Activated CD8-positive, alpha-beta memory T cell treated with anti-CD3 and anti-CD28 coated beads, Interleukin-2, amount 50 U/mL, for 24 hours (primary cell): ENCODE results near the gene PPFIA2.
"Not testable (repeated sequence)": the region's sequence is repeated elsewhere in the genome, so short reads cannot be mapped to it uniquely, and the experiment has no call there.

Source experiments
- DNase-seq: peaks from one replicate; pipeline ENCODE4 v3.0.0-alpha.2; 2020; ENCODE audit errors: extremely low read depth

PPFIA2 gene

GRCh38 chr12:81668475-81668874 is 90.7 kb downstream of the PPFIA2 start:
- DNase-seq: no peak

DNA sequence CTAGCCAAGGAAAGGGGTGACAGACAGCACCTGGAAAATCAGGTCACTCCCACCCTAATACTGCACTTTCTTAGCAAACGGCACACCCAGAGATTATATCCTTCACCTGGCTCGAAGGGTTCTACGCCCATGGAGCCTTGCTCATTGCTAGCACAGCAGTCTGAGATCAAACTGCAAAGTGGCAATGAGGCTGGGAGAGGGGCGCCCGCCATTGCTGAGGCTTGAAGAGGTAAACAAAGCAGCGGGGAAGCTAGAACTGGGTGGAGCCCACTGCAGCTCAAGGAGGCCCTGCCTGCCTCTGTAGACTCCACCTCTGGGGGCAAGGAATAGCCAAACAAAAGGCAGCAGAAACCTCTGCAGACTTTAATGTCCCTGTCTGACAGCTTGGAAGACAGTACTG is 99.8 kb downstream of the PPFIA2 start:
- not testable (repeated sequence) for DNase-seq

DNA sequence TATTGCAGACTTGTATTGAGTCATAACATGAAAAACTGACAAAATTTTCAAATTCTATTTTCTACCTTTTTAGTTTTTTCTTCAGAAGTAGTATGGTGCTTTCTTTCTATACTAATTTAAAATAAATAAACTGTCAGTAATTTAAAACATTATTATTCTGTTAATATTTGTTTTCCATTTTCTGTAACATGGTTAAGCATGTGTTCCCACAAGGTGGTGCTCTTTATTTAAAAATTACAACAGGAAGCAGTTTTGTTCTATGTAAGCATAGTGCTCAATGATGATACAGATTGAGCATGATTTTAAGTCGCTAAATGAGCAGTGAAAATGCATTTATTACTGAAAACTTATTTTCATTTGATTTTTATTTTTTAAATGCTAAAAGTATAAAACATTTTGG is 114.6 kb downstream of the PPFIA2 start:
- DNase-seq: no peak

DNA sequence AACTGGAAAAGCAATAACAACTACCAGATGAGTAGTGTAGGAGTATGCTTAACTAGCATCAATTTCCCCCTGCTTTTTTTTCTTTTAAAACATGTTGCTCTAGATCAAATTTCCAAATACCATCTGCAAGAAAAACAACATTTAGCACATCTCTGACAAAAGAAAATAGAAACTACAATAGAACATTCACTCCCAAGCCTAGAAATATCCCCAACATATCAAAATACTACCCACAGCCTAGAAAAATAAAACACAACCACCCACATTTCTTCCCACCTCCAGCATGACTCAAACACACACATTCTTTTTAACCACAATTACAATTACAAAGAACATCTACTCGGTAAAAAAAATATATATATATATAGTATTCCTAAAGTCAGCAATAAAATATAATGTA is 120.0 kb downstream of the PPFIA2 start:
- DNase-seq: no peak

- no peak for DNase-seq
These were observed 126.0 kb downstream of the PPFIA2 start for GRCh38 chr12:81633127-81633526.

GRCh38 chr12:81627336-81628189 is 131.6 kb downstream of the PPFIA2 start:
- no peak for DNase-seq

DNA sequence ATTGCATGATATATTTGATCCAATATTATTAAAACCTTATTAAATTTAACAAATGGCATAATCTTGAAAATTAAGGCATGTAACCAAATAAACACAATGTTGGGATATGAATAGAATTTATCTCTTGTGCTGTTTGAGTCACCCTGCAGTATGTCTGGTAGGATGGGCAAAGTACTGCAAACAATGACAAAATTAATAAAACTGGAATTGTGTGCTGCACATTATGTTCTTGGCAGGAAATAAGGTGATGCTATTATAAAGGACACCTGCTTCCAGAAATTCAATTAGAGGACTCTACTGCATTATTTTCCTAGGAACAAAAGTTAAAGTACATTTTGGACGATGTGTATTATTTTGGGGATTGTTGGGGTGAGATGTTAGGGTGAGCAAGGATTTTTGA is 132.7 kb downstream of the PPFIA2 start:
- no peak for DNase-seq

GRCh38 chr12:81617915-81618314 is 141.2 kb downstream of the PPFIA2 start:
- DNase-seq: no peak

- DNase-seq: no peak
These were observed 144.0 kb downstream of the PPFIA2 start for GRCh38 chr12:81615026-81615588.

DNA sequence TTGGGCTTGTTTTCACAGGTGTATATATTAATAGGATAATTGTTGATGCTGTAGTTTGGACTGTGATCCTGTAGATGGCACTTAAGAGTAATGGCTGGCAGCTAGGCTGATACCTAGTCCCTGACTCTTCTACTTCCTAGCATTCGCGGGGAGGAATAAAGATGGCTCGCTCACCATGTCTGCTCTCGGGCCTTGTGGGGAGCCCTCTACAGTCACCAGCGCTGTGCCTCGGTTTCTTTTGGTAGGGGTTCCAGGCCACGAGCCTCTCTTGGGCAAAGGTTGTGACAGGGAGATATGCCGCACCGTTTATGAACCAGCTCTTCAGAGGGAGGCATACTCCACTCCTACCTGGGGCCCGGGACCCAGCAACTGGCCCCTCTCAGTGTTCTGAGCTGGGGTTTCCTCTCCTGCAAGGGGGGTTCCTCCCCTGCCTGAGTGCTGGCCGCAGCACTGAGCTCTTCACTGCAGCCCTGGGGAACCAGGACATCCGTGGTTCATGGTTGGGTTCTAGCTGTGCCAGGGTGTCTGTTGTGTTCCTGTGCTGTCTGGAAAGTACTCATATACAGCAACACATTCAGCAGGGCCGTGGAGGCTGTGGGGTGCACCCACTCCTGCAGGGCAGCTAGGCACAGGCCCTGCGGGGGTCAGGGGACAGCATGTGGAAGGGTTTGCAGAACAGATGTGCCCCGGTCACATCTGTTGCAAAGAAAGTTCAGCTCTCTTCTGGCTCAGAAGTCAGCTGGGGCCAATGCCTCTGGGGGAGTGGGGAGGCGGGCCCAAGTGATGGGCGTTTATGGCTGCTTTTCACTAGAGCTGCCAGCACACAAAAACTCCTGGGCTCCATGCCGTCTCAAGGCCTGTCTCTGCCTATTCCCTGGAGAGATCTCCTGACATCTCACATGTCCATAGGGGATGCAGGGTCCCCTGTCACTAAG is 147.9 kb downstream of the PPFIA2 start:
- no peak for DNase-seq

DNA sequence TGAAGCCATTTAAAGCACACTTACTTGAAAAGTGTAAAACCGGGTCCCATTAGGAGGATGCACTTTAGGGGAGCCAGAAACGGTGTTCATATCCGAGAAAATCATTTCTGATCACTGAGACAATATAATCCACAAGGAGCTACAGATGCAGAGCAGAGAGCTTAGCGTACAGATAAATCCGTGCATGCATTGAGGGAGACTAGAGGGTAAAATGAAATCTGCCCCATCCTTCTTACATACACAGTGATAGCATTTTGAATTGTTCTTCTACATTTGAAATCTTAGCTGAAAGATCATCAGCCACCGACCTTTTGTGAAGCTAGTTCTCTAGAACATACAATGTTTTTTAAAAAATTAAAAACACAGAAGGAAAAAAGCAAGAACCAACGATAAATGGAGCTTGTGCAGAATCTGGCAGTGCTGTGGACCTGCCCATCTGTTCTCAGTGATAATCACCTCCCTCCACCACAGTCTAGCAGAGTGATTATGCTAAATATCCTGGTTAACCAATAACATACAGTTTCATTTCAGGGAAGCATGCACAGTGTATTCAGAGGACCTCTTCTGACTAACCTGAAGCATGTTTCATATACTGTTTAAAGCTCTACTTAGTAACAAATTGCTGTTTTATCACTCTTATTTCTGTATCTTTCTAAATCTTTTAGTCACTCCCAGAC is 161.1 kb downstream of the PPFIA2 start:
- no peak for DNase-seq

- no peak for DNase-seq
These were observed 162.6 kb downstream of the PPFIA2 start for GRCh38 chr12:81596558-81596957.

GRCh38 chr12:81591256-81591655 is 167.9 kb downstream of the PPFIA2 start:
- DNase-seq: no peak

DNA sequence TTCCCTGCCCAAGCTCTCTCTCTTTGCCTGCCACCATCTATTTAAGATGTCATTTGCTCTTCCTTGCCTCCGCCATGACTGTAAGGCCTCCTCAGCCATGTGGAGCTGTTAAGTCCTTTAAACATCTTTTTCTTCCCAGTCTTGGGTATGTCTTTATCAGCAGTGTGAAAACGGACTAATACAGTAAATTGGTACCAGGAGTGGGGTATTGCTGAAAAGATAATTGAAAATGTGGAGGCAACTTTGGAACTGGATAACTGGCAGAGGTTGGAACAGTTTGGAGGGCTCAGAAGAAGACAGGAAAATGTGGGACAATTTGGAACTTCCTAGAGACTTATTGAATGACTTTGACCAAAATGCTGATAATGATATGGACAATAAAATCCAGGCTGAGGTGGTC is 168.4 kb downstream of the PPFIA2 start:
- not testable (repeated sequence) for DNase-seq

GRCh38 chr12:81588235-81589008 is 170.7 kb downstream of the PPFIA2 start:
- DNase-seq: no peak

DNA sequence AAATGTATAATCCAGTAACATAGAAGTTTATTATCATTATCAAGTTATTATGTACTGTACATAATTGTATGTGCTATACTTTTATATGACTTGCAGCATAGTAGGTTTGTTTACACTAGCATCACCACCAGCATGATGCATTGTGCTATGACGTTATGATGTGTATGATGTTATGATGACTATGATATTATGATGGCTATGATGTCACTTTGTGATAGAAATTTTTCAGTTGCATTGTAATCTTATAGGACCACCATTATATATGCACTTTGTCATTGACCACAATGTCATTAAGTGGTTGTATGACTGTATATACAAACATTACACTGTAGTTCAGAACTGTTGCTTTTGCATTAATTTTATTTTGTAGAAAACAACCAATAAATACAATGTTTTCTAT is 173.4 kb downstream of the PPFIA2 start:
- DNase-seq: no peak

DNA sequence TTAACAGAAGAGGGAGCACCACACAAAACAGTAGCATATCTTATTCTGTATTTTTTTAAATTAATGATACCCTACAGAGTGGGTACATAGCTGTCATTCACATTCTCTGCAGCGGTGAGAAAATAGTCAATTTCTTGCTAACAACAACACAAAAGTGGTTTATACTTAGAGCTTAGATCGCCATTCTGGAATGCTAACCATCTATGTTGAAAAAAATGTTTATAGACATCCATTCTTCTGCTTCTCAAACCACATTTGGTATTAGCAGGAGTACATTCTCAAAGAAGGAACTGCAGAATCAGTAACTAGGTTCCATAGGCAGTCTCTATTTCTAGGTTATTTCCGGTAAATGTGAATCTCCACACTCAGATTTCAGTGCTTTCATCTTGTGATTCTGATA is 185.9 kb downstream of the PPFIA2 start:
- DNase-seq: no peak

DNA sequence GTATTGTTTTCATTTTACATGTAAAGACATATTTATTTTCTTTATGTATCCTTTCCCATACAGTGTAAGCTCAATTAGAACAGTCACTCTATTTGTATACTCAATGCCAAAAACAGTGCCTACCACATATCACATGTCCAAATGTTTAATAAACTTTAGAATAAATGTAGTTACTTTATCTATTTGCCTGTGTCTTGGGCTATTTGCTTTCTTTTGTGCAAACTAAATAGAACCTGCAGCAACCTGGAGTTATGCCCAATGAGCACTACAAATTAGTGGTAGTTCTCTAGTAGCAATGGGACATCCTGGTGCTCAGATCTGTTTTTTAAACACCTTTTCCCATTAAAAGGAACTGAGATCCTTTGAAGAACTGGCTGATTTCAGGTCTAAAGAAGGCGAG is 186.7 kb downstream of the PPFIA2 start:
- no peak for DNase-seq

GRCh38 chr12:81570234-81570633 is 188.9 kb downstream of the PPFIA2 start:
- no peak for DNase-seq

- no peak for DNase-seq
These were observed 194.9 kb downstream of the PPFIA2 start for GRCh38 chr12:81564237-81564636.

- DNase-seq: no peak
These were observed 201.1 kb downstream of the PPFIA2 start for GRCh38 chr12:81558031-81558430.
